K562 (cell line): Measurements from ENCODE around the gene HPCAL1. TPM values are rescaled to one million over a fixed set of nuclear protein-coding genes. Genes with fewer than 3 reads are reported as not detected.

Experiments used
- CTCFL ChIP-seq: IDR thresholded peaks from 2 replicates; pipeline ENCODE4 v1.6.1; 2011; ENCODE audit warnings: borderline replicate concordance, low read depth, mild to moderate bottlenecking, moderate library complexity, low read length; ENCODE audit not compliant: insufficient read depth, poor library complexity, severe bottlenecking
- ELF2 ChIP-seq: fragments of 250-450 bp; sonication (Bioruptor Pico); IDR thresholded peaks from 2 replicates; pipeline ENCODE4 v1.5.0; 2021; ENCODE audit warnings: mild to moderate bottlenecking
- FOXA3 ChIP-seq, 2 experiments: fragments of 450-650 bp in 1 of 2; sonication (generic) in 1 of 2; formaldehyde crosslinking; IDR thresholded peaks in 1 of 2; conservative IDR thresholded peaks in 1 of 2; 2 replicates each; pipeline versions ENCODE4 v1.4.0 to v1.8.0; 2020 to 2022; ENCODE audit warnings: mild to moderate bottlenecking in 2 of 2, missing genetic modification reagents in 1 of 2
- GABPA ChIP-seq: fragments of 200-800 bp; sonication (Bioruptor generic); conservative IDR thresholded peaks from 2 replicates; pipeline ENCODE4 v1.6.1; 2016; ENCODE audit warnings: low read depth, missing genetic modification characterization, missing compliant biosample characterization
- MGA ChIP-seq: fragments of 450-650 bp; IDR thresholded peaks from 2 replicates; pipeline ENCODE4 v1.6.1; 2016; ENCODE audit warnings: mild to moderate bottlenecking, moderate library complexity
- MYC ChIP-seq, 2 experiments: fragments of 250-450 bp in 1 of 2; sonication (Bioruptor Pico) in 1 of 2; IDR thresholded peaks; 2 replicates each; pipeline versions ENCODE4 v1.5.1 to v1.6.1; 2012 to 2021; ENCODE audit warnings: low read depth in 2 of 2, borderline replicate concordance in 1 of 2, improper control_type of control experiment in 1 of 2, low read length in 1 of 2, mild to moderate bottlenecking in 1 of 2, moderate library complexity in 1 of 2
- PHB2 ChIP-seq: fragments of 450-650 bp; IDR thresholded peaks from 2 replicates; pipeline ENCODE4 v1.6.1; 2017; ENCODE audit warnings: low read depth
- SIN3A ChIP-seq, 2 experiments: fragments of 150-350 bp in 1 of 2; IDR thresholded peaks; 2 replicates each; pipeline ENCODE4 v1.6.1; 2011 to 2016; ENCODE audit warnings: borderline replicate concordance in 2 of 2, low read depth in 2 of 2, low read length in 2 of 2, mild to moderate bottlenecking in 2 of 2, moderate library complexity in 2 of 2; ENCODE audit not compliant: control insufficient read depth in 1 of 2
- SNAPC5 ChIP-seq: fragments of 250-450 bp; sonication (Bioruptor Pico); IDR thresholded peaks from 2 replicates; pipeline ENCODE4 v1.8.0; 2021; ENCODE audit warnings: moderate library complexity, mild to moderate bottlenecking, inconsistent platforms
- polyA plus RNA-seq, 8 experiments: library from polyadenylated mRNA; depleted of rRNA in 4 of 8; stranded (reverse) in 5 of 8; unstranded in 3 of 8; fragments of >200 nt; fragmentation: Nextera tagmentation in 2 of 8; fragmentation: Illumina TruSeq in 1 of 8; extraction: Ambion mirVana in 2 of 8; extraction: Trizol in 1 of 8; gene quantifications; 2 replicates each; pipeline versions ENCODE4 v1.2.1 to v1.2.3, GENCODE V29; 2011 to 2014; ENCODE audit warnings: inconsistent platforms in 1 of 8, missing spikeins in 1 of 8
- total RNA-seq, 7 experiments: library from RNA; depleted of rRNA in 6 of 7; stranded (reverse); fragments of >200 nt in 6 of 7; fragmentation: Illumina TruSeq in 2 of 7; extraction: Trizol in 2 of 7; gene quantifications; 2 replicates each; pipeline versions ENCODE4 v1.2.1 to v1.2.3, GENCODE V29; 2011 to 2021; ENCODE audit warnings: low replicate concordance in 1 of 7

Gene HPCAL1
- total and polyA plus RNA-seq, 9 of the 15 experiments (the other 6 are each of a cell fraction or from before 2014, with no cell fraction given), result 2.7 to 65.5 (median 23.9) TPM

- peak; percentile 99 for TF ChIP-seq MGA
- no peak for TF ChIP-seq CTCFL
- TF ChIP-seq PHB2, result no peak
- peak; percentile 99 for TF ChIP-seq MYC (IDR thresholded peaks at IDR 0.05; ENCODE audit: low read depth, low read length)
- peak; percentile 97; the same call in 1 of the 2 replicates for TF ChIP-seq MYC (CRISPR knock-in tag; IDR thresholded peaks at IDR 0.05; ENCODE audit: borderline replicate concordance, low read depth)
- TF ChIP-seq GABPA, result peak; percentile 55; the same call in 1 of the 2 replicates
- peak; percentile 76 for TF ChIP-seq ELF2 (CRISPR knock-in tag)
- no peak for TF ChIP-seq SNAPC5 (CRISPR knock-in tag)
- peak in 1 of 2 experiments; percentile 67; a peak in 1 of 4 replicates for TF ChIP-seq FOXA3 (CRISPR knock-in tag; conservative IDR thresholded peaks at IDR 0.05 in 1 of 2, IDR thresholded peaks at IDR 0.05 in 1 of 2)
- peak; percentile 88 to 90; a peak in 2 of 4 replicates for TF ChIP-seq SIN3A (IDR thresholded peaks at IDR 0.05; ENCODE audit: borderline replicate concordance in 2 of 2, control insufficient read depth in 1 of 2, low read depth in 2 of 2, low read length in 2 of 2)
Observed at GRCh38 chr2:10448576-10449485, 146.1 kb downstream of the HPCAL1 start (continued).
